Neural cell (in vitro differentiated cells): ENCODE results near the gene GSE1. TPM values are rescaled to one million over a fixed set of nuclear protein-coding genes. Genes with fewer than 3 reads are reported as not detected.

Experiments used
- H2AFZ ChIP-seq: fragments of 200-600, 300-800 bp; sonication (generic), shearing (Covaris generic); 2 replicates; pipeline ENCODE4 v1.6.0; 2014; ENCODE audit warnings: low read depth, mild to moderate bottlenecking, antibody characterized with exemption, low read length, moderate library complexity
- H3F3A ChIP-seq: fragments of 200-600 bp; shearing (Covaris generic); 2 replicates; pipeline ENCODE4 v1.6.1; 2016; ENCODE audit warnings: mild to moderate bottlenecking, moderate library complexity, mixed read lengths, antibody characterized with exemption, low read length; ENCODE audit not compliant: insufficient read depth, poor library complexity, severe bottlenecking
- H3K27ac ChIP-seq: fragments of 200-600, 300-800 bp; sonication (generic), shearing (Covaris generic); 2 replicates; pipeline ENCODE4 v1.5.1; 2014; ENCODE audit warnings: mild to moderate bottlenecking, low read length, moderate library complexity
- H3K27me3 ChIP-seq: fragments of 300-800, 200-600 bp; sonication (generic), shearing (Covaris generic); 2 replicates; pipeline ENCODE4 v1.6.0; 2014; ENCODE audit warnings: mild to moderate bottlenecking, low read depth, low read length, moderate library complexity; ENCODE audit not compliant: insufficient read depth
- H3K36me3 ChIP-seq: fragments of 300-800, 200-600 bp; sonication (generic), shearing (Covaris generic); 2 replicates; pipeline ENCODE4 v1.5.1; 2014; ENCODE audit warnings: mild to moderate bottlenecking, antibody characterized with exemption, low read length, moderate library complexity; ENCODE audit not compliant: insufficient read depth
- H3K4me2 ChIP-seq: fragments of 300-800, 200-600 bp; sonication (generic), shearing (Covaris generic); 2 replicates; pipeline ENCODE4 v1.6.0; 2014; ENCODE audit warnings: mild to moderate bottlenecking, low read length
- H3K4me3 ChIP-seq: fragments of 300-800, 200-600 bp; sonication (generic), shearing (Covaris generic); 2 replicates; pipeline ENCODE4 v1.5.1; 2014; ENCODE audit warnings: mild to moderate bottlenecking, low read length, moderate library complexity
- H3K79me2 ChIP-seq: fragments of 200-600 bp; shearing (Covaris generic); replicated peaks from 2 replicates; pipeline ENCODE4 v1.6.0; 2014; ENCODE audit warnings: mild to moderate bottlenecking, low read length, moderate library complexity; ENCODE audit not compliant: insufficient read depth
- H3K9ac ChIP-seq: fragments of 300-800, 200-600 bp; sonication (generic), shearing (Covaris generic); 2 replicates; pipeline ENCODE4 v1.6.1; 2016; ENCODE audit warnings: mild to moderate bottlenecking, low read length, mixed read lengths
- H3K9me2 ChIP-seq: fragments of 200-600 bp; shearing (Covaris generic); 2 replicates; pipeline ENCODE4 v1.6.1; 2016; ENCODE audit warnings: mild to moderate bottlenecking, low read length, mixed read lengths; ENCODE audit not compliant: insufficient read depth
- H3K9me3 ChIP-seq: fragments of 200-600, 300-800 bp; sonication (generic), shearing (Covaris generic); 2 replicates; pipeline ENCODE4 v1.6.1; 2016; ENCODE audit warnings: mild to moderate bottlenecking, mixed run types, low read length, moderate library complexity, mixed read lengths
- H4K20me1 ChIP-seq: fragments of 200-600 bp; shearing (Covaris generic); 2 replicates; pipeline ENCODE4 v1.6.1; 2016; ENCODE audit warnings: mild to moderate bottlenecking, mixed run types; ENCODE audit not compliant: insufficient read depth
- MXI1 ChIP-seq: fragments of 450-650 bp; conservative IDR thresholded peaks from 2 replicates; pipeline ENCODE4 v1.6.1; 2014; ENCODE audit warnings: antibody characterized with exemption, mild to moderate bottlenecking; ENCODE audit not compliant: poor library complexity, severe bottlenecking
- POLR2AphosphoS5 ChIP-seq: IDR thresholded peaks from 2 replicates; pipeline ENCODE4 v1.6.1; 2012
- RAD21 ChIP-seq: fragments of 450-650 bp; conservative IDR thresholded peaks from 2 replicates; pipeline ENCODE4 v1.6.1; 2014; ENCODE audit warnings: antibody characterized with exemption, mild to moderate bottlenecking, moderate library complexity
- REST ChIP-seq: IDR thresholded peaks from 2 replicates; pipeline ENCODE4 v1.6.1; 2012; ENCODE audit warnings: borderline replicate concordance
- TAF1 ChIP-seq: IDR thresholded peaks from 2 replicates; pipeline ENCODE4 v1.6.1; 2012; ENCODE audit warnings: low read depth
- polyA plus RNA-seq: library from polyadenylated mRNA; depleted of rRNA; stranded (reverse); fragments of >200 nt; gene quantifications from 2 replicates; pipeline ENCODE4 v1.2.3, GENCODE V29; 2014
- TF ChIP-seq, protein P1 (sequence below): fragments of 450-650 bp; IDR thresholded peaks from 2 replicates; pipeline ENCODE4 v1.5.1; 2014; ENCODE audit warnings: antibody characterized with exemption, mild to moderate bottlenecking, moderate library complexity; ENCODE audit not compliant: poor library complexity, severe bottlenecking

Gene GSE1
- polyA plus RNA-seq, 1 donor from 2014 or later, result 35.6 TPM

DNA sequence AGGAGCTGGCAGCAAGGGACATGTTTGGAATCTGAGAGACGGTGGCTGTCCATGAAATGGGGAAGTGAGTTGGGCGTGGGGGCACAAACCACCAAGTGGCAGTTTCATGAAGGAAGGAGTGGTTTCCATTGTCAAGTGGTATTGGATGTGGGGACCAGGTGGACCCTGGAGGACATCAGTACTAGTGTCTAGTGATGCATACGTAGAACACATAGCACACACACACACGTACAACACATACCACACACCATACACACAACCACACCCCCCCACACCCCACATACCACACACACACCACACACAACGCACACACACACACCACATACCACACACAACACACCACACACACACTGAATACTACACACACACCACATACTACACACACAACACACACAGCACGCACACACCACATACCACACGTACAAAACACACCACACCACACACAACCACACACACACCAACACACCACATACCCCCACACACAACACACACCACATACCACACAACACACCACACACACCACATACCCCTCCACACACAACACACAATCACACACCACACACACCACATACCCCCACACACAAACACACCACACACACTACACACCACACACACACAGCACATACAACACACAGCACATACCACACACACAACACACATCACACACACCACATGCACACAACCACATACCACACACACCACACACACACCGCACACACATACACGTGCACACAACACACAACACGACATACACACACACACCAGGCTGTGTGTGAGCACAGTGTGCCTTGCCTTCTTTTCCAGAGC, 41.1 kb upstream of the GSE1 start (continued):
- TF ChIP-seq, protein P1, sequence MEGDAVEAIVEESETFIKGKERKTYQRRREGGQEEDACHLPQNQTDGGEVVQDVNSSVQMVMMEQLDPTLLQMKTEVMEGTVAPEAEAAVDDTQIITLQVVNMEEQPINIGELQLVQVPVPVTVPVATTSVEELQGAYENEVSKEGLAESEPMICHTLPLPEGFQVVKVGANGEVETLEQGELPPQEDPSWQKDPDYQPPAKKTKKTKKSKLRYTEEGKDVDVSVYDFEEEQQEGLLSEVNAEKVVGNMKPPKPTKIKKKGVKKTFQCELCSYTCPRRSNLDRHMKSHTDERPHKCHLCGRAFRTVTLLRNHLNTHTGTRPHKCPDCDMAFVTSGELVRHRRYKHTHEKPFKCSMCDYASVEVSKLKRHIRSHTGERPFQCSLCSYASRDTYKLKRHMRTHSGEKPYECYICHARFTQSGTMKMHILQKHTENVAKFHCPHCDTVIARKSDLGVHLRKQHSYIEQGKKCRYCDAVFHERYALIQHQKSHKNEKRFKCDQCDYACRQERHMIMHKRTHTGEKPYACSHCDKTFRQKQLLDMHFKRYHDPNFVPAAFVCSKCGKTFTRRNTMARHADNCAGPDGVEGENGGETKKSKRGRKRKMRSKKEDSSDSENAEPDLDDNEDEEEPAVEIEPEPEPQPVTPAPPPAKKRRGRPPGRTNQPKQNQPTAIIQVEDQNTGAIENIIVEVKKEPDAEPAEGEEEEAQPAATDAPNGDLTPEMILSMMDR, result no peak
- no peak for TF ChIP-seq MXI1

GRCh38 chr16:85573045-85573695, 40.0 kb upstream of the GSE1 start:
- Histone ChIP-seq H3K27ac (no peak overlapping the region), H3K4me2 (no peak overlapping the region), H4K20me1 (peaks cover 18% of the 10 kb centered on the region), H3F3A (no peaks in the 10 kb centered on the region), H3K9ac (no peak overlapping the region), H3K36me3 (no peaks in the 10 kb centered on the region), H3K27me3 (no peaks in the 10 kb centered on the region), H3K9me2 (no peaks in the 10 kb centered on the region), H3K4me3 (no peak overlapping the region), H3K79me2 (peaks cover 100% of the 10 kb centered on the region), H3K9me3 (no peaks in the 10 kb centered on the region), H2AFZ (no peak overlapping the region)
- no peak for TF ChIP-seq POLR2AphosphoS5
- no peak for TF ChIP-seq RAD21
- no peak for TF ChIP-seq REST
- TF ChIP-seq, protein P1, result no peak
- TF ChIP-seq TAF1, result no peak
